Panc1 (cell line): ENCODE data around the gene STK24. TPM values are rescaled to one million over a fixed set of nuclear protein-coding genes. Genes with fewer than 3 reads are reported as not detected.
A peak's percentile ranks its signal among the peaks of the same experiment; 100 is the strongest.

Source experiments
- ATAC-seq: fragments of 200-7000 bp; cut with Tn5 transposase; 2 replicates; pipeline ENCODE4 v1.9.1; 2020; ENCODE audit warnings: mild to moderate bottlenecking, moderate library complexity
- BruUV-seq: library from RNA; stranded (reverse); fragments of 400-500 nt; replicated peaks from 2 replicates; lab custom pipeline; 2021; lab: Mats Ljungman, UMichigan
- CTCF ChIA-PET: fragments of 300-600 bp; sonication (Branson Sonifier 250); formaldehyde crosslinking; loops from one replicate; lab custom pipeline; 2022; ENCODE audit warnings: antibody characterized with exemption; lab: Charles Lee
- POLR2A ChIA-PET: fragments of 300-600 bp; sonication (Branson Sonifier 250); formaldehyde crosslinking; loops from one replicate; lab custom pipeline; 2022; ENCODE audit warnings: antibody characterized with exemption; lab: Charles Lee
- DNase-seq: peaks from one replicate; pipeline ENCODE4 v3.0.0-alpha.2; 2010; ENCODE audit warnings: low read depth, low spot score
- H3K27ac ChIP-seq: 2 replicates; pipeline ENCODE4 v1.5.1; 2011; ENCODE audit warnings: mild to moderate bottlenecking, low read length, inconsistent platforms
- H3K27me3 ChIP-seq: fragments of 200-500 bp; sonication (Bioruptor generic); 2 replicates; pipeline ENCODE4 v1.6.0; 2014; ENCODE audit warnings: low read length, inconsistent platforms; ENCODE audit not compliant: control insufficient read depth, insufficient read depth
- H3K36me3 ChIP-seq: fragments of 200-500 bp; sonication (Bioruptor generic); 2 replicates; pipeline ENCODE4 v1.5.1; 2014; ENCODE audit warnings: inconsistent platforms, mild to moderate bottlenecking, low read length, moderate library complexity; ENCODE audit not compliant: control insufficient read depth, insufficient read depth
- H3K4me1 ChIP-seq: 2 replicates; pipeline ENCODE4 v1.5.1; 2011; ENCODE audit warnings: inconsistent platforms, mild to moderate bottlenecking, low read length, moderate library complexity; ENCODE audit not compliant: control insufficient read depth, insufficient read depth
- H3K4me3 ChIP-seq, 2 experiments: 2 replicates each; pipeline ENCODE4 v1.5.1; 2011 to 2012; ENCODE audit warnings: low read depth in 2 of 2, low read length in 2 of 2, mild to moderate bottlenecking in 2 of 2, inconsistent platforms in 1 of 2, moderate library complexity in 1 of 2
- H3K9me3 ChIP-seq: fragments of 200-500 bp; sonication (Bioruptor generic); 2 replicates; pipeline ENCODE4 v1.5.1; 2014; ENCODE audit warnings: low read depth, mild to moderate bottlenecking, inconsistent platforms, low read length, moderate library complexity; ENCODE audit not compliant: control insufficient read depth, insufficient read depth
- CTCF ChIP-seq: fragments of 450-650 bp; IDR thresholded peaks from 2 replicates; pipeline ENCODE4 v1.5.1; 2017; ENCODE audit warnings: mild to moderate bottlenecking
- POLR2AphosphoS5 ChIP-seq: IDR thresholded peaks from 2 replicates; pipeline ENCODE4 v1.6.1; 2012; ENCODE audit warnings: mild to moderate bottlenecking, low read depth, low read length, moderate library complexity
- SIN3A ChIP-seq: IDR thresholded peaks from 2 replicates; pipeline ENCODE4 v1.6.1; 2012; ENCODE audit warnings: low read depth, mild to moderate bottlenecking, low read length, moderate library complexity, borderline replicate concordance; ENCODE audit not compliant: insufficient read depth
- TCF7L2 ChIP-seq: IDR thresholded peaks from 2 replicates; pipeline ENCODE4 v1.6.1; 2011; ENCODE audit warnings: mild to moderate bottlenecking, low read depth, low read length, inconsistent platforms
- in situ Hi-C: cut with HindIII; loops from 2 replicates; pipeline ENCODE4 v1.10.0; 2016; ENCODE audit warnings: low sequenced_read_pairs, low pct_unique_long_range_greater_than_20kb
- intact Hi-C: fragments of 100-400 bp; cut with micrococcal nuclease; formaldehyde crosslinking; loops from one replicate; pipeline ENCODE4 v1.10.0; 2022; ENCODE audit not compliant: unreplicated experiment
- total RNA-seq: library from RNA; stranded (reverse); gene quantifications from one replicate; pipeline ENCODE4 v1.2.1, GENCODE V29; 2021; ENCODE audit not compliant: unreplicated experiment
- TF ChIP-seq, protein P1 (sequence below), 2 experiments: IDR thresholded peaks; 2 replicates each; pipeline ENCODE4 v1.6.1; 2011 to 2012; ENCODE audit warnings: low read depth in 2 of 2, control low read depth in 1 of 2, low read length in 1 of 2, mild to moderate bottlenecking in 1 of 2, moderate library complexity in 1 of 2; ENCODE audit not compliant: insufficient read depth in 1 of 2

The STK24 gene
- total RNA-seq, 1 experiment from 2014 or later = 57.3 TPM

GRCh38 chr13:98577836-98578285 is 954 bp upstream of the STK24 start:
- ATAC-seq (no peak), DNase-seq (no peak)
- no peaks in the 10 kb centered on the region for H3K9me3 ChIP-seq
- TF ChIP-seq CTCF (no peak), TCF7L2 (no peak), POLR2AphosphoS5 (no peak), SIN3A (no peak)
- TF ChIP-seq, protein P1, sequence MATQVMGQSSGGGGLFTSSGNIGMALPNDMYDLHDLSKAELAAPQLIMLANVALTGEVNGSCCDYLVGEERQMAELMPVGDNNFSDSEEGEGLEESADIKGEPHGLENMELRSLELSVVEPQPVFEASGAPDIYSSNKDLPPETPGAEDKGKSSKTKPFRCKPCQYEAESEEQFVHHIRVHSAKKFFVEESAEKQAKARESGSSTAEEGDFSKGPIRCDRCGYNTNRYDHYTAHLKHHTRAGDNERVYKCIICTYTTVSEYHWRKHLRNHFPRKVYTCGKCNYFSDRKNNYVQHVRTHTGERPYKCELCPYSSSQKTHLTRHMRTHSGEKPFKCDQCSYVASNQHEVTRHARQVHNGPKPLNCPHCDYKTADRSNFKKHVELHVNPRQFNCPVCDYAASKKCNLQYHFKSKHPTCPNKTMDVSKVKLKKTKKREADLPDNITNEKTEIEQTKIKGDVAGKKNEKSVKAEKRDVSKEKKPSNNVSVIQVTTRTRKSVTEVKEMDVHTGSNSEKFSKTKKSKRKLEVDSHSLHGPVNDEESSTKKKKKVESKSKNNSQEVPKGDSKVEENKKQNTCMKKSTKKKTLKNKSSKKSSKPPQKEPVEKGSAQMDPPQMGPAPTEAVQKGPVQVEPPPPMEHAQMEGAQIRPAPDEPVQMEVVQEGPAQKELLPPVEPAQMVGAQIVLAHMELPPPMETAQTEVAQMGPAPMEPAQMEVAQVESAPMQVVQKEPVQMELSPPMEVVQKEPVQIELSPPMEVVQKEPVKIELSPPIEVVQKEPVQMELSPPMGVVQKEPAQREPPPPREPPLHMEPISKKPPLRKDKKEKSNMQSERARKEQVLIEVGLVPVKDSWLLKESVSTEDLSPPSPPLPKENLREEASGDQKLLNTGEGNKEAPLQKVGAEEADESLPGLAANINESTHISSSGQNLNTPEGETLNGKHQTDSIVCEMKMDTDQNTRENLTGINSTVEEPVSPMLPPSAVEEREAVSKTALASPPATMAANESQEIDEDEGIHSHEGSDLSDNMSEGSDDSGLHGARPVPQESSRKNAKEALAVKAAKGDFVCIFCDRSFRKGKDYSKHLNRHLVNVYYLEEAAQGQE (IDR thresholded peaks at IDR 0.05; ENCODE audit: insufficient read depth in 1 of 2, low read depth in 2 of 2, low read length in 1 of 2) = no peak
- ChIA-PET POLR2A (no interaction called here), CTCF (no interaction called here)
- no TSS peak for BruUV-seq
- no peaks in the 10 kb centered on the region for H3K27me3 ChIP-seq
- intact Hi-C loops = no loop called here
- peaks cover 26% of the 10 kb centered on the region for H3K4me1 ChIP-seq
- in situ Hi-C loops = no loop called here
- peak overlapping the region; percentile 90 for H3K27ac ChIP-seq
- no peaks in the 10 kb centered on the region; the same call in 1 of the 2 replicates for H3K36me3 ChIP-seq
- H3K4me3 ChIP-seq = peak overlapping the region; percentile 57 to 70

GRCh38 chr13:98576200-98576945 is 534 bp downstream of the STK24 start:
- Histone ChIP-seq H3K27ac (peak overlapping the region; percentile 82), H3K4me3 (peak overlapping the region; percentile 70 to 78), H3K9me3 (no peaks in the 10 kb centered on the region), H3K27me3 (no peaks in the 10 kb centered on the region), H3K36me3 (no peaks in the 10 kb centered on the region; the same call in 1 of the 2 replicates), H3K4me1 (peaks cover 40% of the 10 kb centered on the region)
- peak; percentile 31 for ATAC-seq
- ChIA-PET POLR2A (interaction anchor here (0.6 kb wide), 1 partner anchor 24 kb away, joined by 3 read pairs; no protein-coding TSS in a partner anchor), CTCF (no interaction called here)
- TF ChIP-seq SIN3A (no peak), POLR2AphosphoS5 (no peak), TCF7L2 (no peak)
- in situ Hi-C loops (no loop called here), intact Hi-C loops (no loop called here)
- DNase-seq = no peak
- no TSS peak for BruUV-seq

- CTCF ChIA-PET = no interaction called here
These were observed 1.1 kb downstream of the STK24 start for GRCh38 chr13:98575904-98576199.

More at GRCh38 chr13:98575904-98576199, 1.1 kb downstream of the STK24 start:
- Histone ChIP-seq H3K9me3 (no peaks in the 10 kb centered on the region), H3K27ac (peak overlapping the region; percentile 82), H3K27me3 (no peaks in the 10 kb centered on the region), H3K36me3 (no peaks in the 10 kb centered on the region; the same call in 1 of the 2 replicates), H3K4me1 (peaks cover 41% of the 10 kb centered on the region), H3K4me3 (peak overlapping the region; percentile 70 to 78)
- no TSS peak for BruUV-seq
- no peak for ATAC-seq
- no peak for TF ChIP-seq CTCF
- no peak for TF ChIP-seq POLR2AphosphoS5
- TF ChIP-seq SIN3A = no peak
- TF ChIP-seq TCF7L2 = no peak
- no peak for DNase-seq
- POLR2A ChIA-PET = interaction anchor here (0.6 kb wide), 1 partner anchor 23 kb away, joined by 3 read pairs; no protein-coding TSS in a partner anchor
- intact Hi-C loops (no loop called here), in situ Hi-C loops (no loop called here)
